HEK293 (cell line): ENCODE measurements around the gene FXR1.

Experiments used
- CTCF ChIA-PET: fragments of 350-600 bp; formaldehyde crosslinking; extraction: SDS; loops from one replicate; lab custom pipeline; 2021; ENCODE audit warnings: antibody characterized with exemption; lab: Yijun Ruan, JAX
- POLR2A ChIA-PET: fragments of 300-600 bp; formaldehyde crosslinking; extraction: SDS; loops from one replicate; lab custom pipeline; 2020; ENCODE audit warnings: antibody characterized with exemption, inconsistent platforms; lab: Yijun Ruan, JAX
- H3K27ac ChIP-seq: fragments of 200-500 bp; sonication (Bioruptor generic); 2 replicates; pipeline ENCODE4 v1.5.1; 2014; ENCODE audit warnings: low read depth, low read length, control low read depth, inconsistent platforms; ENCODE audit errors: extremely low read depth
- H3K36me3 ChIP-seq, 2 experiments: fragments of 200-500 bp in 1 of 2; sonication (Bioruptor generic) in 1 of 2; 1 replicate in 1 of 2; 2 replicates in 1 of 2; pipeline ENCODE4 v1.5.1; 2014 to 2017; ENCODE audit warnings: inconsistent platforms in 2 of 2, low read length in 2 of 2; ENCODE audit not compliant: control insufficient read depth in 2 of 2, insufficient read depth in 1 of 2
- H3K4me1 ChIP-seq: fragments of 200-500 bp; sonication (Bioruptor generic); 2 replicates; pipeline ENCODE4 v1.5.1; 2014; ENCODE audit warnings: mild to moderate bottlenecking, low read length, inconsistent platforms; ENCODE audit not compliant: control insufficient read depth, insufficient read depth
- H3K4me3 ChIP-seq: 2 replicates; pipeline ENCODE4 v1.5.1; 2011; ENCODE audit warnings: low read depth, mild to moderate bottlenecking, control low read depth, low read length, moderate library complexity
- H3K9me3 ChIP-seq: fragments of 200-500 bp; sonication (Bioruptor generic); 2 replicates; pipeline ENCODE4 v1.5.1; 2014; ENCODE audit warnings: low read depth, low read length, inconsistent platforms; ENCODE audit not compliant: control insufficient read depth, insufficient read depth
- GFI1B ChIP-seq: fragments of 450-650 bp; formaldehyde crosslinking; IDR thresholded peaks from 2 replicates; pipeline ENCODE4 v1.5.1; 2016; ENCODE audit warnings: missing biosample characterization, missing genetic modification characterization
- KLF16 ChIP-seq: fragments of 450-650 bp; formaldehyde crosslinking; IDR thresholded peaks from 2 replicates; pipeline ENCODE4 v1.5.1; 2017; ENCODE audit warnings: missing biosample characterization, missing genetic modification characterization
- KLF9 ChIP-seq: fragments of 450-650 bp; formaldehyde crosslinking; IDR thresholded peaks from 2 replicates; pipeline ENCODE4 v1.5.1; 2016; ENCODE audit warnings: missing biosample characterization, missing genetic modification characterization, low read depth
- MYNN ChIP-seq: fragments of 450-650 bp; formaldehyde crosslinking; IDR thresholded peaks from 2 replicates; pipeline ENCODE4 v1.5.1; 2016; ENCODE audit warnings: missing biosample characterization, missing genetic modification characterization, borderline replicate concordance
- ZEB2 ChIP-seq: fragments of 450-650 bp; formaldehyde crosslinking; IDR thresholded peaks from 2 replicates; pipeline ENCODE4 v1.5.1; 2016; ENCODE audit warnings: missing biosample characterization, missing genetic modification characterization
- ZFP41 ChIP-seq: fragments of 450-650 bp; formaldehyde crosslinking; IDR thresholded peaks from 2 replicates; pipeline ENCODE4 v1.5.1; 2016; ENCODE audit warnings: missing biosample characterization, missing genetic modification characterization, borderline replicate concordance
- ZIC2 ChIP-seq: fragments of 450-650 bp; formaldehyde crosslinking; IDR thresholded peaks from 2 replicates; pipeline ENCODE4 v1.5.1; 2016; ENCODE audit warnings: missing biosample characterization, missing genetic modification characterization
- ZNF121 ChIP-seq: fragments of 450-650 bp; formaldehyde crosslinking; IDR thresholded peaks from 2 replicates; pipeline ENCODE4 v1.5.1; 2016; ENCODE audit warnings: missing biosample characterization, missing genetic modification characterization
- ZNF174 ChIP-seq: fragments of 450-650 bp; formaldehyde crosslinking; IDR thresholded peaks from 2 replicates; pipeline ENCODE4 v1.5.0; 2017; ENCODE audit warnings: missing biosample characterization, mild to moderate bottlenecking, missing genetic modification characterization
- ZNF19 ChIP-seq: fragments of 450-650 bp; formaldehyde crosslinking; IDR thresholded peaks from 2 replicates; pipeline ENCODE4; 2016; ENCODE audit warnings: missing biosample characterization, missing genetic modification characterization, low read depth
- ZNF239 ChIP-seq: fragments of 450-650 bp; formaldehyde crosslinking; IDR thresholded peaks from 2 replicates; pipeline ENCODE4 v1.5.1; 2016; ENCODE audit warnings: missing biosample characterization, missing genetic modification characterization
- ZNF391 ChIP-seq: fragments of 450-650 bp; formaldehyde crosslinking; IDR thresholded peaks from 2 replicates; pipeline ENCODE4 v1.5.1; 2016; ENCODE audit warnings: low read depth, missing biosample characterization, missing genetic modification characterization, borderline replicate concordance
- ZNF558 ChIP-seq: fragments of 450-650 bp; formaldehyde crosslinking; IDR thresholded peaks from 2 replicates; pipeline ENCODE4 v1.5.1; 2016; ENCODE audit warnings: missing biosample characterization, missing genetic modification characterization
- ZNF600 ChIP-seq: fragments of 450-650 bp; formaldehyde crosslinking; IDR thresholded peaks from 2 replicates; pipeline ENCODE4 v1.5.1; 2016; ENCODE audit warnings: missing biosample characterization, missing genetic modification characterization
- ZNF621 ChIP-seq: fragments of 450-650 bp; formaldehyde crosslinking; IDR thresholded peaks from 2 replicates; pipeline ENCODE4 v1.5.1; 2017; ENCODE audit warnings: missing biosample characterization, missing genetic modification characterization
- ZNF677 ChIP-seq: fragments of 450-650 bp; IDR thresholded peaks from 2 replicates; pipeline ENCODE4 v1.5.0; 2018; ENCODE audit warnings: missing biosample characterization, mild to moderate bottlenecking, missing genetic modification characterization, moderate library complexity
- TF ChIP-seq, protein P1 (sequence below): fragments of 450-650 bp; formaldehyde crosslinking; IDR thresholded peaks from 2 replicates; pipeline ENCODE4 v1.5.1; 2016; ENCODE audit warnings: missing biosample characterization, missing genetic modification characterization
- TF ChIP-seq, protein P2 (sequence below): fragments of 450-650 bp; IDR thresholded peaks from 2 replicates; pipeline ENCODE4 v1.5.1; 2018; ENCODE audit warnings: missing biosample characterization, missing genetic modification characterization
- TF ChIP-seq, protein P3 (sequence below): fragments of 450-650 bp; formaldehyde crosslinking; IDR thresholded peaks from 2 replicates; pipeline ENCODE4 v1.5.1; 2017; ENCODE audit warnings: missing biosample characterization, missing genetic modification characterization
- TF ChIP-seq, protein P4 (sequence below): fragments of 450-650 bp; formaldehyde crosslinking; IDR thresholded peaks from 2 replicates; pipeline ENCODE4 v1.5.1; 2017; ENCODE audit warnings: missing biosample characterization, missing genetic modification characterization
- TF ChIP-seq, protein P5 (sequence below): fragments of 450-650 bp; formaldehyde crosslinking; IDR thresholded peaks from 2 replicates; pipeline ENCODE4 v1.5.1; 2016; ENCODE audit warnings: missing biosample characterization, missing genetic modification characterization

The FXR1 gene

DNA sequence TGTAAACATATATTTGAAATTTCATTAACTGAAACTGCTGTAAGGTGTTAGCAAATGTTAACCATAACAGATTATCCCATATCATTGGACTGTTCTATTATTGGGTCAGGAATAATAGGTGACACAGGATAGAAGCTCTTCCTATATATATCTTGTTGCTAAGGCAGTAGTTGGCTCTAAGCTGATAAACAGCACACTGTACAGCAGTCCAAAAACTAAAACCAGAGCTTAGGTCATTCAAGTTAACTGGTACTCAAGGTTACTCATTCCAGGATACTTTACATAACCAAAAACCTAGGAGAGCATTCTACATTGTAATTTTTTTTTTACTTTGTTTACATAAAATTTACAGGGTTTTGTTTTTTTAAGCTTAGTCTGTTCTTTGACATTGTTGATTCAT lies 68.1 kb downstream of the FXR1 start:
- Histone ChIP-seq H3K9me3 (no peaks in the 10 kb centered on the region), H3K4me1 (no peaks in the 10 kb centered on the region), H3K36me3 (peaks cover 0 to 71% of the 10 kb centered on the region in 2 experiments; a peak in 2 of 3 replicates), H3K4me3 (no peak overlapping the region), H3K27ac (no peak overlapping the region)
- ChIA-PET CTCF (no interaction called here), POLR2A (interaction anchor here (1.4 kb wide), 1 partner anchor 9 kb away, joined by 5 read pairs; the partner anchor contains the start of gene DNAJC19)
- TF ChIP-seq, protein P1, sequence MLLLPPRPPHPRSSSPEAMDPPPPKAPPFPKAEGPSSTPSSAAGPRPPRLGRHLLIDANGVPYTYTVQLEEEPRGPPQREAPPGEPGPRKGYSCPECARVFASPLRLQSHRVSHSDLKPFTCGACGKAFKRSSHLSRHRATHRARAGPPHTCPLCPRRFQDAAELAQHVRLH (tag by site-specific recombination) = no peak
- TF ChIP-seq ZNF174 (tag by site-specific recombination) (no peak), ZNF677 (tag by site-specific recombination) (no peak), ZNF239 (no peak), MYNN (tag by site-specific recombination) (no peak), ZEB2 (no peak), ZNF391 (tag by site-specific recombination) (no peak)
- TF ChIP-seq, protein P2, sequence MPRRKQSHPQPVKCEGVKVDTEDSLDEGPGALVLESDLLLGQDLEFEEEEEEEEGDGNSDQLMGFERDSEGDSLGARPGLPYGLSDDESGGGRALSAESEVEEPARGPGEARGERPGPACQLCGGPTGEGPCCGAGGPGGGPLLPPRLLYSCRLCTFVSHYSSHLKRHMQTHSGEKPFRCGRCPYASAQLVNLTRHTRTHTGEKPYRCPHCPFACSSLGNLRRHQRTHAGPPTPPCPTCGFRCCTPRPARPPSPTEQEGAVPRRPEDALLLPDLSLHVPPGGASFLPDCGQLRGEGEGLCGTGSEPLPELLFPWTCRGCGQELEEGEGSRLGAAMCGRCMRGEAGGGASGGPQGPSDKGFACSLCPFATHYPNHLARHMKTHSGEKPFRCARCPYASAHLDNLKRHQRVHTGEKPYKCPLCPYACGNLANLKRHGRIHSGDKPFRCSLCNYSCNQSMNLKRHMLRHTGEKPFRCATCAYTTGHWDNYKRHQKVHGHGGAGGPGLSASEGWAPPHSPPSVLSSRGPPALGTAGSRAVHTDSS = no peak

DNA sequence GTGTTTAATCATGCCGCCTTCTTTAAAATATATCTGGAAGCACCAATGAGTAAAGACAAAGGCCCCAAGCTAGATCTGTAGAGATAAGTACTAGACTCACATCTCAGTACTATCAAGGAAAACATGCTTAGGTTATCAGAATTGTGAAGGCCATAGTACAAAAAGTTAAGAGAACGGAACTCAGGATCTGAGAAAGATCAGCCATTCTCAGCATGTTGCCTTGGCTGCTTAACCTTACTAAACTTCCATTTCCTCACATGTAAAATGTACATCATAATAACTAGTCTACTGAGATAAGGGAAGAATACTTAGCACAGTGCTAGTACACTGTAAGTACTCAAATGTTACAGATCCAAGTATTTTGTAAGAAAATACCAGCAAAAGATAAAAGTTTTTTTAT lies 69.4 kb downstream of the FXR1 start:
- Histone ChIP-seq H3K4me1 (no peaks in the 10 kb centered on the region), H3K27ac (no peak overlapping the region), H3K4me3 (no peak overlapping the region), H3K36me3 (peaks cover 0 to 72% of the 10 kb centered on the region in 2 experiments), H3K9me3 (no peaks in the 10 kb centered on the region)
- POLR2A ChIA-PET = no interaction called here
- CTCF ChIA-PET = no interaction called here
- TF ChIP-seq, protein P3, sequence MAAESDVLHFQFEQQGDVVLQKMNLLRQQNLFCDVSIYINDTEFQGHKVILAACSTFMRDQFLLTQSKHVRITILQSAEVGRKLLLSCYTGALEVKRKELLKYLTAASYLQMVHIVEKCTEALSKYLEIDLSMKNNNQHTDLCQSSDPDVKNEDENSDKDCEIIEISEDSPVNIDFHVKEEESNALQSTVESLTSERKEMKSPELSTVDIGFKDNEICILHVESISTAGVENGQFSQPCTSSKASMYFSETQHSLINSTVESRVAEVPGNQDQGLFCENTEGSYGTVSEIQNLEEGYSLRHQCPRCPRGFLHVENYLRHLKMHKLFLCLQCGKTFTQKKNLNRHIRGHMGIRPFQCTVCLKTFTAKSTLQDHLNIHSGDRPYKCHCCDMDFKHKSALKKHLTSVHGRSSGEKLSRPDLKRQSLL (tag by site-specific recombination) = no peak
- TF ChIP-seq ZNF600 (tag by site-specific recombination) (no peak), KLF16 (tag by site-specific recombination) (no peak), ZIC2 (tag by site-specific recombination) (no peak), ZNF19 (no peak), ZNF558 (tag by site-specific recombination) (no peak), GFI1B (tag by site-specific recombination) (no peak), KLF9 (tag by site-specific recombination) (no peak), ZFP41 (tag by site-specific recombination) (no peak), ZNF121 (no peak), ZNF621 (tag by site-specific recombination) (no peak)
- TF ChIP-seq, protein P4, sequence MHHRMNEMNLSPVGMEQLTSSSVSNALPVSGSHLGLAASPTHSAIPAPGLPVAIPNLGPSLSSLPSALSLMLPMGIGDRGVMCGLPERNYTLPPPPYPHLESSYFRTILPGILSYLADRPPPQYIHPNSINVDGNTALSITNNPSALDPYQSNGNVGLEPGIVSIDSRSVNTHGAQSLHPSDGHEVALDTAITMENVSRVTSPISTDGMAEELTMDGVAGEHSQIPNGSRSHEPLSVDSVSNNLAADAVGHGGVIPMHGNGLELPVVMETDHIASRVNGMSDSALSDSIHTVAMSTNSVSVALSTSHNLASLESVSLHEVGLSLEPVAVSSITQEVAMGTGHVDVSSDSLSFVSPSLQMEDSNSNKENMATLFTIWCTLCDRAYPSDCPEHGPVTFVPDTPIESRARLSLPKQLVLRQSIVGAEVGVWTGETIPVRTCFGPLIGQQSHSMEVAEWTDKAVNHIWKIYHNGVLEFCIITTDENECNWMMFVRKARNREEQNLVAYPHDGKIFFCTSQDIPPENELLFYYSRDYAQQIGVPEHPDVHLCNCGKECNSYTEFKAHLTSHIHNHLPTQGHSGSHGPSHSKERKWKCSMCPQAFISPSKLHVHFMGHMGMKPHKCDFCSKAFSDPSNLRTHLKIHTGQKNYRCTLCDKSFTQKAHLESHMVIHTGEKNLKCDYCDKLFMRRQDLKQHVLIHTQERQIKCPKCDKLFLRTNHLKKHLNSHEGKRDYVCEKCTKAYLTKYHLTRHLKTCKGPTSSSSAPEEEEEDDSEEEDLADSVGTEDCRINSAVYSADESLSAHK (tag by site-specific recombination) = no peak
- TF ChIP-seq, protein P5, sequence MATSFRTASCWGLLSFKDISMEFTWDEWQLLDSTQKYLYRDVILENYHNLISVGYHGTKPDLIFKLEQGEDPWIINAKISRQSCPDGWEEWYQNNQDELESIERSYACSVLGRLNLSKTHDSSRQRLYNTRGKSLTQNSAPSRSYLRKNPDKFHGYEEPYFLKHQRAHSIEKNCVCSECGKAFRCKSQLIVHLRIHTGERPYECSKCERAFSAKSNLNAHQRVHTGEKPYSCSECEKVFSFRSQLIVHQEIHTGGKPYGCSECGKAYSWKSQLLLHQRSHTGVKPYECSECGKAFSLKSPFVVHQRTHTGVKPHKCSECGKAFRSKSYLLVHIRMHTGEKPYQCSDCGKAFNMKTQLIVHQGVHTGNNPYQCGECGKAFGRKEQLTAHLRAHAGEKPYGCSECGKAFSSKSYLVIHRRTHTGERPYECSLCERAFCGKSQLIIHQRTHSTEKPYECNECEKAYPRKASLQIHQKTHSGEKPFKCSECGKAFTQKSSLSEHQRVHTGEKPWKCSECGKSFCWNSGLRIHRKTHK (tag by site-specific recombination) = no peak
- TF ChIP-seq, protein P1 (tag by site-specific recombination) = no peak
- TF ChIP-seq, all 188 proteins: peak for 0
